Tibial artery (tissue), 4 donors: ENCODE measurements around the gene NOL4L.

Experiments used
- DNase-seq, 2 donors: peaks; one replicate each; pipeline ENCODE4 v3.0.0-alpha.2; 2019
- H3K27ac ChIP-seq, 2 donors: fragments of 200-600 bp; sonication (generic) in 1 of 2; 1 replicate in 1 of 2; 2 replicates in 1 of 2; pipeline ENCODE4 v1.5.1; 2018 to 2019; ENCODE audit warnings: mild to moderate bottlenecking in 1 of 2
- H3K27me3 ChIP-seq, 2 donors: fragments of 200-600 bp; sonication (generic) in 1 of 2; one replicate each; pipeline versions ENCODE4 v1.5.1 to v1.6.0; 2016 to 2019
- H3K36me3 ChIP-seq, 3 donors: fragments of 200-600 bp; sonication (generic) in 2 of 3; one replicate each; pipeline ENCODE4 v1.5.1; 2016 to 2019; ENCODE audit warnings: mild to moderate bottlenecking in 2 of 3
- H3K4me1 ChIP-seq, 4 donors: fragments of 200-600 bp; sonication (generic) in 2 of 4; 1 replicate in 3 of 4; 2 replicates in 1 of 4; pipeline ENCODE4 v1.5.1; 2016 to 2019
- H3K4me3 ChIP-seq, 2 donors: fragments of 200-600 bp; sonication (generic) in 1 of 2; 1 replicate in 1 of 2; 2 replicates in 1 of 2; pipeline ENCODE4 v1.5.1; 2018 to 2019; ENCODE audit warnings: mild to moderate bottlenecking in 2 of 2
- H3K9me3 ChIP-seq, 3 donors: fragments of 200-600 bp; sonication (generic) in 1 of 3; one replicate each; pipeline ENCODE4 v1.5.1; 2016 to 2019
- intact Hi-C: fragments of 100-400 bp; cut with DNase I; formaldehyde crosslinking; loops from one replicate; pipeline ENCODE4 v1.15.0; 2023; ENCODE audit warnings: low total_unique reads
- TF ChIP-seq, protein P1 (sequence below), 2 experiments: fragments of 200-600 bp in 1 of 2; fragments of 450-650 bp in 1 of 2; IDR thresholded peaks; one replicate each; pipeline ENCODE4 v1.5.1; 2017 to 2019; ENCODE audit warnings: antibody characterized with exemption in 2 of 2, mild to moderate bottlenecking in 1 of 2, moderate library complexity in 1 of 2

NOL4L gene

DNA sequence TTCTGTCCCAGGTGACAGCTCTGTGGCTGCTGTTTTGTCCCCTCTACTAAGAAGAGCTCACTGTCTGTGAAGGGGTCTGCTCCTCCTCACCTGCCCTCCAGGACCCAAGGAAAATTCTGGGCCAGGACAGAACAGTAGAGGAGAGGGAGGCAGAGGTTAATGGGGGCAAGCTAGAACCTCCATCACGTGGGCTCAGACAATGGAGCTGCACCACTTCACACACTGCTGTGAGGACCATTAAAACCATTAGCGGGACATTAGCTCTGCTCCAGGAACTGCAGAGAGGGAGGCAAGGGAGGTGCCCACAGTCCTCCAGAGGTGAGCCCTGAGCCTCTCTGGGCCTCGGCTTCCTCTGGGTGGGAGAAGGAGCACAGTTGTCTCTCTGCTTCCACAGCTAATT is 78.4 kb downstream of the NOL4L start:
- no peak overlapping the region for H3K27ac ChIP-seq
- intact Hi-C loops = no loop called here
- no peaks in the 10 kb centered on the region for H3K9me3 ChIP-seq
- TF ChIP-seq, protein P1, sequence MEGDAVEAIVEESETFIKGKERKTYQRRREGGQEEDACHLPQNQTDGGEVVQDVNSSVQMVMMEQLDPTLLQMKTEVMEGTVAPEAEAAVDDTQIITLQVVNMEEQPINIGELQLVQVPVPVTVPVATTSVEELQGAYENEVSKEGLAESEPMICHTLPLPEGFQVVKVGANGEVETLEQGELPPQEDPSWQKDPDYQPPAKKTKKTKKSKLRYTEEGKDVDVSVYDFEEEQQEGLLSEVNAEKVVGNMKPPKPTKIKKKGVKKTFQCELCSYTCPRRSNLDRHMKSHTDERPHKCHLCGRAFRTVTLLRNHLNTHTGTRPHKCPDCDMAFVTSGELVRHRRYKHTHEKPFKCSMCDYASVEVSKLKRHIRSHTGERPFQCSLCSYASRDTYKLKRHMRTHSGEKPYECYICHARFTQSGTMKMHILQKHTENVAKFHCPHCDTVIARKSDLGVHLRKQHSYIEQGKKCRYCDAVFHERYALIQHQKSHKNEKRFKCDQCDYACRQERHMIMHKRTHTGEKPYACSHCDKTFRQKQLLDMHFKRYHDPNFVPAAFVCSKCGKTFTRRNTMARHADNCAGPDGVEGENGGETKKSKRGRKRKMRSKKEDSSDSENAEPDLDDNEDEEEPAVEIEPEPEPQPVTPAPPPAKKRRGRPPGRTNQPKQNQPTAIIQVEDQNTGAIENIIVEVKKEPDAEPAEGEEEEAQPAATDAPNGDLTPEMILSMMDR (IDR thresholded peaks at IDR 0.05) = no peak
- no peaks in the 10 kb centered on the region for H3K27me3 ChIP-seq
- no peaks in the 10 kb centered on the region for H3K36me3 ChIP-seq
- no peaks in the 10 kb centered on the region for H3K4me1 ChIP-seq
- H3K4me3 ChIP-seq = no peak overlapping the region
- no peak for DNase-seq

DNA sequence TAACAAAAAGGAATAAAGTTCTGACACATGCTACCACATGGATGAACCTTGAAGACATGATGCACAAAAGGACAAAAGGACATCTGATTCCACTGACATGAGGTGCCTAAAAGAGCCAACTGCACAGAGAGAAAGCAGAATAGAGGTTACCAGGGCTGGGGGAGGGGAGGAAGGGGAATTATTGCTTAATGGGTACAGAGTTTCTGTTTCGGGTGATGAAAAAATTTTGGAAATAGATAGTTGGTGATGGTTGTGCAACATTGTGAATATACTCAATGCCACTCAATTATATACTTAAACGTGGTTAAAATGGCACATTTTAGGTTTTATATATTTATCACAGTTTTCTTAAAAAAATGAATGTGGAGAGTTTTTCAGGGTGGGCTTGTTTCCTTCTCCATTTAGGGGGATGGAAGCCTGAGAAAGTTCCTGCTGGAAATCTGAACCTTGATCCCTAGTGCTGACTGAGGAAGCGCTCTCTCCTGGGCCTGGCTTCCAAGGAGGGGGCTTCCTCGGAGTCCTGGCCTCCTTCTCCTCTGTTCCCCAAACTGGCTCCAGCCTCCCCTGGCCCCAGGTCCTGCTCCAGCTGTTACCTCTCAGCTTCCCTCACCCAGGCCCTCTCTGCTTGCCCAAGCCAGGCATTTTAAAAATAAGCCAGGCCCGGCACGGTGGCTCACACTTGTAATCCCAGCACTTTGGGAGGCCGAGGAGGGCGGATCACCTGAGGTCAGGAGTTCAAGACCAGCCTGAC is 79.2 kb downstream of the NOL4L start:
- H3K27ac ChIP-seq = no peak overlapping the region
- H3K9me3 ChIP-seq = no peaks in the 10 kb centered on the region
- H3K27me3 ChIP-seq = no peaks in the 10 kb centered on the region
- H3K36me3 ChIP-seq = no peaks in the 10 kb centered on the region
- DNase-seq = no peak
- TF ChIP-seq, protein P1 (IDR thresholded peaks at IDR 0.05) = no peak
- intact Hi-C loops = no loop called here
- H3K4me1 ChIP-seq = no peaks in the 10 kb centered on the region
- no peak overlapping the region for H3K4me3 ChIP-seq

DNA sequence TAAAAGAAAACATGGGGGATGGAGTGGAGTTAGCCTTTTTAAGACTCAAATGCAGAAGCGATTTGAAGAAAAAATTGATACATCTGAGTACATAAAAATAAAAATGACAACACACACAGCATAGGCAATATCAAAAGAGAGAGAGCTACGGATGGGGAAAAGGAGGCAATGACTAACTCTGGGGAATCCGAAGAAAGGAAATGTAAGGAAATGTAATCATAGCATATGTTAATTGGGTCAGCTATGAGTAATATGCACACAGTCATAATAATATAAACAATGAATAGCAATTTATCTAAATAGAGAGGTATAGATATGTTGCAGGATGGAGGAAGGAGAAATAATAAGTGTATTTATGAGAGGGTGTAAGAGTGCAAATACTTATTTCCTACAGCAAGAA is 83.4 kb downstream of the NOL4L start:
- Histone ChIP-seq H3K27ac (no peak overlapping the region), H3K27me3 (peaks cover 0 to 4% of the 10 kb centered on the region in 2 donors), H3K36me3 (no peaks in the 10 kb centered on the region), H3K9me3 (no peaks in the 10 kb centered on the region), H3K4me1 (no peaks in the 10 kb centered on the region), H3K4me3 (no peak overlapping the region)
- intact Hi-C loops = no loop called here
- TF ChIP-seq, protein P1 (IDR thresholded peaks at IDR 0.05) = no peak
- no peak for DNase-seq

DNA sequence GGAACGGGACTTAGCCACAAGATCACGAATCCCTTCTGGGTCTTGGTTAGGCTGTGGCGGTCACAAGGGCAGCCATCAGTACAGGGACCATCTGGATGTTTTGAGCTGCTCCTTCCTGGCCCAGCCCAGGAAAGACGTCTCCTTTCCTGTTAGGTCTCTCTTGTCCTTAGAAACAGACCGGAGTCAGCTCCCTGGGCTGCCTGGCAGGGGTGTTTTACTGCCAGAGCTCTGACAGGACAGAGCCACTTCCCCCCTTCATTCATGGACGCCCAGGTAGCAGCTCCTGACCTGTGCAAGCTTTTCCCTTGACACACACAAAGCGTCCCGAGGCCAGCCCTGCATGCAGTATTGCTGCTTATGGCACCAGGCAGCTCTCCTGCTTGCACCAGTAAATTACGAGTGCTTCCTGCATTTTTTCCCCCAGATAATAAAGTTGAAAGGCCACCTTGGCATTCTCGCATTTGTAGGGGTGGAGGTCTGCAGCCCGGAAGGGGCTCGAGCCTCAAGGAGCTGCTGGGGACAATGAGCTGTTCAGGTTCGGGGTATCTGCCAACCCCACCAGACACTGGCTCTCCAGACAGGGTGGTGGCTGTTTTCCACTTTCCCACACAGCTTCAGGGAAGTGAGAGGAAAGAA is 87.4 kb downstream of the NOL4L start:
- Histone ChIP-seq H3K4me3 (no peak overlapping the region), H3K4me1 (no peaks in the 10 kb centered on the region), H3K36me3 (no peaks in the 10 kb centered on the region), H3K27ac (no peak overlapping the region), H3K27me3 (peaks cover 0 to 4% of the 10 kb centered on the region in 2 donors), H3K9me3 (no peaks in the 10 kb centered on the region)
- intact Hi-C loops = no loop called here
- DNase-seq = no peak
- TF ChIP-seq, protein P1 (IDR thresholded peaks at IDR 0.05) = no peak

DNA sequence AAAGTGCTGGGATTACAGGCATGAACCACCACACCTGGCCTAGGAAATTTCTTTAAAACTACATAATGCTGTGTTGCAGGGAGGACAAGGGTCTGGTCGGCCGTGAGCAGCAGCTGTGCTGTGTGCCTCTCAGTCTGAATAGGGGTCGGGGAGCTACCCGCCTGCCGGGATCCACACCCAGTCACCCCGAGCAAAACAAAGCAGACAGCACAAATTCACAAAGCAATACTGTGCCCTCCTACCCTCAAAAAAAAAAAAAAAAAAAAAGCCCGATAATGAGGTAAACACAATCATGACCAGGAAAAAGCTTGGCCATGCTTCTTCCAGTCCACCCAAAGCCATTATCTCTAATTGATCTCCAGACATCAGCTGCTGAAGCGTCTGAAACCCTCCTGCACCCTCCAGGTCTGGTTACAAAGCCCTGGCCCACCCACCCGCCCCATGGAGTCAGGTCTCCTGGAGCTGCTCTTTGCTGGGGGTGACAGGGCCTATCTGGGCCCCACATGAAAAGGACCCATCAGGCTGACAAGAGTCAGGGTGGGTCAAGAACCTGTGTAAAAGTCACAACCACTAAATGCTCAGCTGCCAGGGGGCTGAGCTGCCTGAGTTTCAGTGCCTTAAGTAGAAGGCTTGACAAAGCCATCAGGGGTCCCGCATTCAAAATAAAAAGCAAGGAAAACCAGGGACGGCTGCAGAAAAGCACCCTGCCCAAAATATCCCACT is 88.2 kb downstream of the NOL4L start:
- Histone ChIP-seq H3K36me3 (no peaks in the 10 kb centered on the region), H3K4me1 (no peaks in the 10 kb centered on the region), H3K27ac (no peak overlapping the region), H3K27me3 (peaks cover 0 to 4% of the 10 kb centered on the region in 2 donors), H3K9me3 (no peaks in the 10 kb centered on the region), H3K4me3 (no peak overlapping the region)
- TF ChIP-seq, protein P1 (IDR thresholded peaks at IDR 0.05) = no peak
- DNase-seq = no peak
- intact Hi-C loops = no loop called here
